ENCODE measurements around the gene SP4.

The SP4 gene

GRCh38 chr7:21422751-21423150, 5.1 kb upstream of the SP4 start:
- H3K9me3 ChIP-seq = no peaks in the 10 kb centered on the region
- H3K4me3 ChIP-seq = no peak overlapping the region
- no peaks in the 10 kb centered on the region for H3K36me3 ChIP-seq
- intact Hi-C loops (cut with DNase I; ENCODE audit: low total_unique reads) = no loop called here
- no peak for DNase-seq
- peaks cover 0 to 5% of the 10 kb centered on the region in 2 donors for H3K27me3 ChIP-seq
- H3K27ac ChIP-seq = no peak overlapping the region
- H3K4me1 ChIP-seq = peaks cover 0 to 7% (median 6%) of the 10 kb centered on the region in 4 donors
- no peak for TF ChIP-seq CTCF (IDR thresholded peaks at IDR 0.05)

- H3K4me1 ChIP-seq = peaks cover 0 to 24% (median 15%) of the 10 kb centered on the region in 4 donors
- peak in 1 of 2 donors; percentile 65 for DNase-seq
- intact Hi-C loops (cut with DNase I; ENCODE audit: low total_unique reads) = no loop called here
- TF ChIP-seq CTCF (IDR thresholded peaks at IDR 0.05) = no peak
- no peaks in the 10 kb centered on the region for H3K9me3 ChIP-seq
- no peak overlapping the region for H3K27ac ChIP-seq
- H3K4me3 ChIP-seq = no peak overlapping the region
- H3K36me3 ChIP-seq = peaks cover 0 to 7% (median 0%) of the 10 kb centered on the region in 3 donors
- no peaks in the 10 kb centered on the region for H3K27me3 ChIP-seq
These were observed 2.6 kb upstream of the SP4 start for GRCh38 chr7:21425290-21425689.

- Histone ChIP-seq H3K27ac (peak overlapping the region; percentile 94 to 99), H3K27me3 (no peaks in the 10 kb centered on the region), H3K36me3 (peaks cover 0 to 9% (median 0%) of the 10 kb centered on the region in 3 donors), H3K9me3 (no peaks in the 10 kb centered on the region), H3K4me1 (peaks cover 0 to 37% (median 17%) of the 10 kb centered on the region in 4 donors), H3K4me3 (peak overlapping the region; percentile 93 to 96)
- no peak for TF ChIP-seq CTCF (IDR thresholded peaks at IDR 0.05)
- DNase-seq = no peak
- intact Hi-C loops (cut with DNase I; ENCODE audit: low total_unique reads) = no loop called here
These were observed 1.3 kb upstream of the SP4 start for GRCh38 chr7:21426286-21427181.

- peak; percentile 32 for TF ChIP-seq CTCF (IDR thresholded peaks at IDR 0.05)
- DNase-seq = peak; percentile 98 to 99
- H3K4me1 ChIP-seq = peaks cover 0 to 45% (median 20%) of the 10 kb centered on the region in 4 donors
- peak overlapping the region; percentile 93 to 96 for H3K4me3 ChIP-seq
- H3K36me3 ChIP-seq = peaks cover 0 to 9% (median 0%) of the 10 kb centered on the region in 3 donors
- intact Hi-C loops (cut with DNase I; ENCODE audit: low total_unique reads) = no loop called here
- peak overlapping the region; percentile 94 to 99 for H3K27ac ChIP-seq
- H3K27me3 ChIP-seq = no peaks in the 10 kb centered on the region
- H3K9me3 ChIP-seq = no peaks in the 10 kb centered on the region
These were observed 557 bp upstream of the SP4 start for GRCh38 chr7:21427182-21427870.

- Histone ChIP-seq H3K36me3 (peaks cover 0 to 9% (median 0%) of the 10 kb centered on the region in 3 donors), H3K27ac (peak overlapping the region; percentile 94 to 99), H3K4me1 (peaks cover 0 to 57% (median 23%) of the 10 kb centered on the region in 4 donors), H3K27me3 (no peaks in the 10 kb centered on the region), H3K9me3 (no peaks in the 10 kb centered on the region), H3K4me3 (peak overlapping the region; percentile 93 to 96)
- DNase-seq = no peak
- TF ChIP-seq CTCF (IDR thresholded peaks at IDR 0.05) = no peak
- intact Hi-C loops (cut with DNase I; ENCODE audit: low total_unique reads) = no loop called here
These were observed 717 bp downstream of the SP4 start for GRCh38 chr7:21428659-21428941.
